ENCODE data around the gene BMPR1A. TPM values are rescaled to one million over a fixed set of nuclear protein-coding genes. Genes with fewer than 3 reads are reported as not detected.
"Not testable (repeated sequence)": the region's sequence is repeated elsewhere in the genome, so short reads cannot be mapped to it uniquely, and the experiment has no call there.

The BMPR1A gene
- polyA plus RNA-seq, 3 donors from 2014 or later = 0.99 to 3.3 (median 2.2) TPM

DNA sequence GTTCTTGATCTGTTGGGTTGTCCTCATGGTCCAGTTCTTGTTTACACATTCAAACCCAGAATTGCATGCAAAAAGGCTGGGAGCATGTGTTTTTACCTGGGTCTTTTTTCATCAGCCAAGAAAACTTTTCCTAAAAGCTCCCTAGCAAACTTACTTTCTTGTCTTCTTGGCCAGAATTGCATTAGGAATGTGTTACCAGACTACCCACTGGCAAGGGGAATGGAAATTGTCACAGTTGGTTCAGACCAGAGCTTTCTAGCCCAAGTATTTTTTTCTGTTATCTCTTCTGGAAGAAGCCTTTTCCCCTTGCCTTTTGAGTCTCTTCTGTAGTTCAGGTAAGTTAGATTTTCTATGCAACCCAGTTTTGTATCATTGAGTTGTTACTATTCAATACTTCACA is 77.5 kb downstream of the BMPR1A start:
- DNase-seq = no peak
- Mint-ChIP-seq H3K4me1 (peaks cover 17 to 25% of the 10 kb centered on the region in 2 donors), H3K4me3 (no peak overlapping the region), H3K36me3 (peaks cover 0 to 1% (median 0%) of the 10 kb centered on the region in 3 donors), H3K9me3 (no peaks in the 10 kb centered on the region), H3K27me3 (ENCODE audit: low read depth in 3 of 3) (no peaks in the 10 kb centered on the region), H3K27ac (no peak overlapping the region)

DNA sequence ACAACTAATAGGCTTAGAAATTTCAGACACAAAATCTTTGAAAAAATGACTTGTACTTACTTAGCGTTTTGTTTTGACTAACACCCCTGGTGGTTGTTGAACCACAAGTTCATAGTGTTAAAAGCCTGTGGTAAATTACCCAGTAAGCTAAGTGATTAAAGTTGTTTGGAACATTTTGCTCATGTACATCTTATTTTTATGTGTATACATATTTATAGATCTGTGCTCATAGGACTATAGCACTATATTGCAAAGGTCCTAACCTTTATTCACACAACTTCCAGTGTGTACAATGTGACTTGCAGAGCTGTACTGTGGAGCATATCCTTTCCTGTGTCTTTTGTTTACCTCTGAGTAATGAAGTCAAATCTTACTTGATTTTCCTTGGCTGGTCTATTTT is 79.6 kb downstream of the BMPR1A start:
- Mint-ChIP-seq H3K27ac (no peak overlapping the region), H3K9me3 (no peaks in the 10 kb centered on the region), H3K4me1 (peaks cover 17 to 25% of the 10 kb centered on the region in 2 donors), H3K27me3 (ENCODE audit: low read depth in 3 of 3) (no peaks in the 10 kb centered on the region), H3K36me3 (peaks cover 6 to 11% (median 7%) of the 10 kb centered on the region in 3 donors), H3K4me3 (peak overlapping the region in 2 of 5 donors; percentile 3 to 51)
- DNase-seq = peak; percentile 3 to 27 (median 24)

DNA sequence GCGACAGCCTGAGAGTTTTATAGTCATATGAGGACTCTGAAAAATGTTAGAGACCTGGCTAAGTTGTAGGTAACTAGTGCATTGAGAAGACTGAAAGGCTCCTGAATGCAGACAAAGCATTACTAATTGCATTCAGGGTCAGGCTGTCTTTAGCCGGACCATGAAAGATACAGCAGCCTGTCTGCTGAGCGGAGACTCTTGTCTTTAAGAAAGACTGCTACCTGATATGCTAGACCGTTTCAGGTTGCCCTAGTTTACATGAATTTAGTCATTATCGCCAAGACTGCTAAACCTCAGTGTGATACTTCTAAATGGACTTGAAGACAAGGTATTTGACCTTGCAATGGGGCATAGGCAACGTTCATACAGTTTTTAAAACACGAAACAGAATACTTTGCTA is 81.2 kb downstream of the BMPR1A start:
- no peaks in the 10 kb centered on the region for H3K27me3 Mint-ChIP-seq (ENCODE audit: low read depth in 3 of 3)
- H3K4me3 Mint-ChIP-seq = no peak overlapping the region
- peaks cover 6 to 13% (median 11%) of the 10 kb centered on the region in 3 donors for H3K36me3 Mint-ChIP-seq
- DNase-seq = no peak
- no peak overlapping the region for H3K27ac Mint-ChIP-seq
- no peaks in the 10 kb centered on the region for H3K9me3 Mint-ChIP-seq
- H3K4me1 Mint-ChIP-seq = peaks cover 17 to 25% of the 10 kb centered on the region in 2 donors

DNA sequence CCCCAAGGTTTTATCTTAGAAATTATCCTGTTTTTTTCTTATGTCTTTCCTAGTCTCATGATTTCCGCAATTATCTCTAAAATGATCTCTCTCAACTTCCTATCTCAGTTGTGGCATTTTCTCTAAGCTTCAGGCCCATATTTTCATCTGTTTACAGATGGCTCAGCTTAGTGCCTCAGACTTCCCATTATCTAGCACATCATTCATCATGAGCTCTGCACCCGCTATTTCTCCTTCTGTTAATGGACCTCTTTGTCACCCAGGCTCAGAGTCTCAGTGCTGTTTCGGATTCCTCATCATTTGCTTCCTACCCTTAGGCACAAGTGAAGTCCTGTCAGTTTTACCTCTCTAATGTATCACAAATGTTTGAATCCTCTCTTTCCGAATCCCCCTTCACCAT is 84.1 kb downstream of the BMPR1A start:
- H3K27me3 Mint-ChIP-seq (ENCODE audit: low read depth in 3 of 3) = no peaks in the 10 kb centered on the region
- no peak overlapping the region for H3K27ac Mint-ChIP-seq
- H3K36me3 Mint-ChIP-seq = peaks cover 15 to 20% (median 17%) of the 10 kb centered on the region in 3 donors
- DNase-seq = no peak
- H3K4me1 Mint-ChIP-seq = peaks cover 11 to 17% of the 10 kb centered on the region in 2 donors
- H3K4me3 Mint-ChIP-seq = no peak overlapping the region
- no peaks in the 10 kb centered on the region for H3K9me3 Mint-ChIP-seq

DNA sequence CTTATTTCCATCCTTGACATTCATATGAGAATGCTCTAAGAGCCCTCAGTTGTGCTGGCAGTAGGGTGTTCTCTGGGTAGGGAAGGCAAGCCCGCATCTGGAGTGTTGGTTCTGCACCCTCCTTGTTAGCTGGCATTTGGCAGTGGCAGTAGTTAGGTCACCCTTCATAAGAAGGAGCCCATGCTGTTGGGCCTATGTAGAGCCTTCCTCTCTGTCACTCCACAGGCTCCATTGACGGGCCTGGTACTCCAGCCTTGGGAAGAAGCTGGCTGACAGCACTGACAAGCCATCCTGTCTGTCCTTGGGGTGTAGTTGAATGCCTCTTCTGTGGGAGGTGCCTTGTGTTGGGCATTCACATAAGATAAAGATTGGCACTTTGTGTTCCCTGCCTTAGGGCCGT is 89.7 kb downstream of the BMPR1A start:
- H3K27ac Mint-ChIP-seq = no peak overlapping the region
- DNase-seq = no peak
- no peaks in the 10 kb centered on the region for H3K4me1 Mint-ChIP-seq
- H3K4me3 Mint-ChIP-seq = no peak overlapping the region
- no peaks in the 10 kb centered on the region for H3K27me3 Mint-ChIP-seq (ENCODE audit: low read depth in 3 of 3)
- H3K9me3 Mint-ChIP-seq = no peaks in the 10 kb centered on the region
- peaks cover 6 to 12% (median 9%) of the 10 kb centered on the region in 3 donors for H3K36me3 Mint-ChIP-seq

DNA sequence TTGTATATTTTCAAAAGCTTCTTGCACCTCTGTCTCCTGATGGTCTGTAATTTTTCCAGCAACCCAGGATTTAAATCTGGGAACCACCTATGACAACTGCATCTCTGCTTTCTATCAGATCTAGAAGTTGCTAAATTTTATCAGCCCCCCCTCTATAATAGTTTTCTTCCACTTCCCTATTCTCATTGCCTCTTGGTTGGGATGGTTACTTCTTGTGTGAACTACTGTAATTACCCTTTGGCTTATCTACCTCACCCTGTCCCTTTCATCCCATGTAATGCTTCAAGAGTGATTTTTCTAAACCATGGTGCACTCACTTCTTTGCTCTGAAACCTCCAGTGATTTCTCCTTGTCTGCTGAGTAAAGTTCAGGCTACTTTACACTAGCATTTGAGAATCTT is 92.3 kb downstream of the BMPR1A start:
- Mint-ChIP-seq H3K36me3 (peaks cover 9 to 16% (median 11%) of the 10 kb centered on the region in 3 donors), H3K9me3 (peaks cover 0 to 2% (median 0%) of the 10 kb centered on the region in 6 donors), H3K27ac (no peak overlapping the region), H3K4me3 (no peak overlapping the region), H3K27me3 (ENCODE audit: low read depth in 3 of 3) (no peaks in the 10 kb centered on the region), H3K4me1 (no peaks in the 10 kb centered on the region)
- no peak for DNase-seq

DNA sequence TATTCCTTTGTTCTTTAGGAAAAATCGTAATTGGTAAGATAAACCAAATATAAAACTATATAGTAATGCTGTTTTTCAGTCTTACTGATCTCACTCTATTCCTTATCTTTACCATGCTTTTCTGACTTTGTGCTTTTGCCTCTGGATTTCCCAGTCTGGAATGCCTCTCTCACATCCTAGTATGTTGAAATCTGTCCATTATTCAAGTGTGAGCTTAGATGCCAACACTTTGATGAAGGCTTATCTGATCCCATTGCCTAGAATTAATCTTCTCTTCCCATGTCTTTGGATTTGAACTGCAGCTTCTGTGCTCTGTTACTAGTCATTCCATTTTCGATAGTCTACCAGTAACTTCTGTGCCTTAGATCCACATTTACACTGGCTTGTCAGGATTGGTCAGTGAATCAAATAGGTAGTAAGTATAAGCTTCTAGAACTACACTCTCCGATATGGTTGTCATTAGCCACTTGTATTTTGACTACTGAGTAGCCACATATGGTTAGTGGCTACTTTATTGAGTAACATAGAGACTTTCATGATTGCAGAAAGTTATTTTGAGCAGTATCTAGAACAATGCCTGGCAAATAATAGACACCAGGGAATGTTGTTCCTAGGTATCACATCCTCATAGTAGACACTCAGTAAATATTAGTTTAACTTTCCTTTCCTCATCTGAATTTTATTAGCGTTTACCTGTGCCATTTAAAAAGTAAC is 92.9 kb downstream of the BMPR1A start:
- H3K27ac Mint-ChIP-seq = no peak overlapping the region
- DNase-seq = no peak
- H3K36me3 Mint-ChIP-seq = peaks cover 6 to 17% (median 10%) of the 10 kb centered on the region in 3 donors
- peaks cover 0 to 2% (median 0%) of the 10 kb centered on the region in 6 donors for H3K9me3 Mint-ChIP-seq
- no peaks in the 10 kb centered on the region for H3K4me1 Mint-ChIP-seq
- no peaks in the 10 kb centered on the region for H3K27me3 Mint-ChIP-seq (ENCODE audit: low read depth in 3 of 3)
- H3K4me3 Mint-ChIP-seq = no peak overlapping the region

DNA sequence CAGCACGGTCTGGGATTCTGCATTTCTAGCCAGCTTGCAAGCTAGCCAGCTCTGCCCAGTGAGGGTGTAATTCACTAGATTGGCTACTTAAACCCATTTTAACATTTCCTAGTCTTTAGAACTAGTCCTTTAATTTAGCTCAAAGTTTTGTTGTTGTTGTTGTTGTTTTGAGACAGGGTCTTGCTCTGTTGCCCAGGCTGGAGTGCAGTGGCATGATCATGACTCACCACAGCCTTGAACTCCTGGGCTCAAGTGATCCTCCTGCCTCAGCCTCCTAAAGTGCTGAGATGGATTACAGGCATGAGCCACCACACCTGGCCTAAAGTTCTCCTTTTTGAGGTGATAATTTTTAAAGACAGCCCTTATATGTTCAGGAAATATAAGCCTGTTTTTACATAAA is 94.1 kb downstream of the BMPR1A start:
- H3K36me3 Mint-ChIP-seq = peaks cover 6 to 20% (median 13%) of the 10 kb centered on the region in 3 donors
- H3K27ac Mint-ChIP-seq = no peak overlapping the region
- H3K9me3 Mint-ChIP-seq = peaks cover 0 to 2% (median 0%) of the 10 kb centered on the region in 6 donors
- no peaks in the 10 kb centered on the region for H3K4me1 Mint-ChIP-seq
- no peak overlapping the region for H3K4me3 Mint-ChIP-seq
- H3K27me3 Mint-ChIP-seq (ENCODE audit: low read depth in 3 of 3) = no peaks in the 10 kb centered on the region
- DNase-seq = no peak

DNA sequence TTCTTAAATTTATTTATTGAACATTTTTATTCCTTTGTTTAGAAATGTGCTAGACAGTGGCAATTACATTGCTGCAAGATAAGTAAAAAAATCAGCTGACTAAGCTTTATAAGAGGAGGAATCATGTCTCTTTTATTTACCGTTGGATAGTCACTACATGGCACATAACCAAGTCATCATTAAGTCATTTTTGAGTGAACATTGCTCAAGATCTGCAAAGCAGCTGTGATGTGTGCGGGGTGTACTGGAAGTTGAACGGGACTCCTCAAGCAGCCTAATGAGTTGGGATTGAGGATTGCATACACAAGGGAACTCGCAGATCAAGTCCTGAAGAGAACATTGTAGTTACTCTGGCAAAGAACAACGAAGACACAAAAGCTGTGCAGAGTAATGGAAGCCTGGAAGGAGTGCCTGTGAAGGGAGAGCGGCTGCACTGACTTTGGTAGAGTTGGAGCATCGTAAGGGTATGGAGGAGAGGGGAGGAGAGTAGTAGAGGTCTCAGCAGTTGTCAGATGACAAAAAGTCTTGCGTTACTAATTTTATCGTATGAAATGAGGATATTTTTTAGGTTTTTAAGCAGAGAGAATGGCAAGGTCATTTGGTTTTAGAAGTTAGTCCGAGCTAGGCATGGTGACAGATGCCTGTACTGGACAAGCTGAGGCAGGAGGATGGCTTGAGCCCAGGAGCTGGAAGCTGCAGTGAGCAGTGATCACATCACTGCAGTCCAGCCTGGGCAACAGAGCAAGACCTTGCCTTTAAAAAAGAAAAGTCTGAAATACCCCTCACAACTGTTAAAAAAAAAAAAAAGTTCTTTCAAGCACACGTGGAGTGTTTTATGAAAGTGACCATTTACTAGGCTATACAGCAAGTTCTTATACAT is 95.1 kb downstream of the BMPR1A start:
- no peak for DNase-seq
- no peaks in the 10 kb centered on the region for H3K4me1 Mint-ChIP-seq
- no peak overlapping the region for H3K27ac Mint-ChIP-seq
- H3K9me3 Mint-ChIP-seq = peaks cover 0 to 2% (median 0%) of the 10 kb centered on the region in 6 donors
- H3K4me3 Mint-ChIP-seq = no peak overlapping the region
- H3K36me3 Mint-ChIP-seq = peaks cover 6 to 24% (median 17%) of the 10 kb centered on the region in 3 donors
- H3K27me3 Mint-ChIP-seq (ENCODE audit: low read depth in 3 of 3) = no peaks in the 10 kb centered on the region

DNA sequence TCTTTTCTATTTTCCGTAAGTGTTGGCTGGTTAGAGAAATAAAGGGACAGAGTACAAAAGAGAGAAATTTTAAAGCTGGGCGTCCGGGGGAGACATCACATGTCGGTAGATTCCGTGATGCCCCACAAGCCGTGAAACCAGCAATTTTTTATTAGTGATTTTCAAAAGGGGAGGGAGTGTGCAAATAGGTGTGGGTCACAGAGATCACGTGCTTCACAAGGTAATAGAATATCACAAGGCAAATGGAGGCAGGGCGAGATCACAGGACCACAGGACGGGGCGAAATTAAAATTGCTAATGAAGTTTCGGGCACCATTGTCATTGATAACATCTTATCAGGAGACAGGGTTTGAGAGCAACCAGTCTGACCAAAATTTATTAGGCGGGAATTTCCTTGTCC is 97.2 kb downstream of the BMPR1A start:
- not testable (repeated sequence) for H3K27ac Mint-ChIP-seq; DNase-seq; H3K9me3 Mint-ChIP-seq; H3K27me3 Mint-ChIP-seq (ENCODE audit: low read depth in 3 of 3); H3K4me3 Mint-ChIP-seq; H3K4me1 Mint-ChIP-seq
- peaks cover 6 to 24% (median 17%) of the 10 kb centered on the region in 3 donors for H3K36me3 Mint-ChIP-seq

DNA sequence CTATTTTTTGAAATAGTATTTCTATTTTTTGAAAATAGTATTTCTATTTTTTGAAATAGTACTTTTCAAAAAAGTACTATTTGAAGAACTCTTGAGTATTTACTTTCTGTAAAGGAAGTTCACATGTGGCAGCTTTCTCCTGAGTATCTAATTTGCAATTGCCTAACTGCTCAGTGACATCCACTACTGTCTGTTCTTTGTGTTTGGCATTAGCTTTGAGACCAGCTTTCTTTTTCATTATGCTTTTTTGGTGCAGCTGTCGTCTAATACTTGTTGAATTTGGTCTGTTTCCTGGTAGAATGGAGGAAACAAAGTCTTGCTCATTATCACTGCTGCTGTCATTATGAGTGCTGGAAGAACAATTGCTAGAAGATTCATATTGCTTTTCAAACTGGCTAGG is 99.1 kb downstream of the BMPR1A start:
- no peak overlapping the region for H3K4me3 Mint-ChIP-seq
- peaks cover 0 to 2% (median 0%) of the 10 kb centered on the region in 6 donors for H3K9me3 Mint-ChIP-seq
- no peak for DNase-seq
- no peaks in the 10 kb centered on the region for H3K4me1 Mint-ChIP-seq
- H3K27ac Mint-ChIP-seq = no peak overlapping the region
- peaks cover 6 to 24% (median 17%) of the 10 kb centered on the region in 3 donors for H3K36me3 Mint-ChIP-seq
- no peaks in the 10 kb centered on the region for H3K27me3 Mint-ChIP-seq (ENCODE audit: low read depth in 3 of 3)

DNA sequence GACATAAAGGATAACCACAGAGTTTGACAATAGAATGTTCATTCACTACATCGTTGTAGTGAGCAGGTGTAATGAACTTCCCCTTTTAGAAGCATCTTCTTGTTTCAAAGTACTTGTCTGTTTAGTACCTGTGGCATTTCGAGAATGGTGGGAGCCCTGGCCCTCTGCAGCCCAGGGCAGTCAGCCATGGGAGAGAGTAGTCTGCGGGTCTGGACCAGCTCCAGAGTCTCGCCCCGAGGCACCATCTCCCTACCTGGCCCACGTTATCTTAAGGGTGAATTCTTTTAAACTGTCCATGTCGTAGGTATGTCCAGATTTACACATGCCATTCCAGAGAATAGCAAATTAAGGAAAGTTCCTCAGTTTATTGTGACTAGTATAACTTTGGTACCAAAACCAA is 99.7 kb downstream of the BMPR1A start:
- no peak overlapping the region for H3K4me3 Mint-ChIP-seq
- H3K4me1 Mint-ChIP-seq = no peaks in the 10 kb centered on the region
- no peak overlapping the region for H3K27ac Mint-ChIP-seq
- H3K9me3 Mint-ChIP-seq = peaks cover 0 to 2% (median 0%) of the 10 kb centered on the region in 6 donors
- no peaks in the 10 kb centered on the region for H3K27me3 Mint-ChIP-seq (ENCODE audit: low read depth in 3 of 3)
- no peak for DNase-seq
- peaks cover 6 to 23% (median 17%) of the 10 kb centered on the region in 3 donors for H3K36me3 Mint-ChIP-seq

DNA sequence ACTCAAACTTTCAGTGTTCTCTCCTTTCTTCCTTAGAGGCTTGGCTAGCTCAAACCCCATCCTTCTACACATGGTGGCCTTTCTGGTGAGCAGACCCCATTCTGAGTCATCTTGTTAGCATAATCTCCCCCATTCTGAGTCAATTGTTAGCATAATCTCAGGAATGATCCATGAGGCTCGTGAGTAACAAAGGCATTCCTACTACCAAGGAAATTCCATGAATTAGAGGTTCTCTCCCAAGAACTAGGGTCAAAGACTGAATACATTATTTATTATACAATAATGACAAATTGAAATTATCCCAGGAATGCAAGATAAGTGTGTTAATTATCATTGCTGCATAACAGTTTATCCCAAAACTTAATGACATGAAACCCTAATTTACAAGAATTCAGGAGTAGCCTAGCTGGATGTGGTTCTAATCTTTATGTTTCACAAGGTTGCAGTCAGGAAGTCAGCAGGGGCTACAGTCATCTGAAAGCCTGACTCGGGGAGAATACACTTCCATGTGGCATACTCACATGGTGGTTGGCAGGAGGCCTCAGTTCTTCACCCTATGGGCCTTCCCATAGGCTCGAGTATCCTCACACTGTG is 100.8 kb downstream of the BMPR1A start:
- Mint-ChIP-seq H3K4me3 (no peak overlapping the region), H3K9me3 (peaks cover 0 to 2% (median 0%) of the 10 kb centered on the region in 6 donors), H3K27me3 (ENCODE audit: low read depth in 3 of 3) (no peaks in the 10 kb centered on the region), H3K36me3 (peaks cover 0 to 17% (median 11%) of the 10 kb centered on the region in 3 donors), H3K27ac (no peak overlapping the region), H3K4me1 (no peaks in the 10 kb centered on the region)
- DNase-seq = no peak

DNA sequence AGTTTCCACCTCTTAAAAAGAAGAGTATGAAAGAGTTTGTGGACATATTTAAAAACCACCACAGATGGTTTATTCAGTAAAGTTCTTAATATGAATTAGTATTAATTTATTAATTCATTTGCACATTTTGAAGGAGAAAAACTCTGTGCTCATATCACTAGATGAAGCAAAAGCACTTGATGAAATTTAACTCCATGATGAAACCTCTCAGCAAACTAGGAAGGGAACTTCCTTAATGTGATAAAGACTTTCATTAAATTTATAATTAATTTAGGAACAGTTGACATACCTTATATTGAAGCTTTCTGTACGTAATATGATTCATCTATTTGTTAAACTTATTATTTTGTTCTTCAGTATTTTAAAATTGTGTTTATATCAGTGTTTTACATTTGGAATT is 101.6 kb downstream of the BMPR1A start:
- no peaks in the 10 kb centered on the region for H3K27me3 Mint-ChIP-seq (ENCODE audit: low read depth in 3 of 3)
- no peak overlapping the region for H3K4me3 Mint-ChIP-seq
- H3K4me1 Mint-ChIP-seq = no peaks in the 10 kb centered on the region
- peaks cover 0 to 2% (median 0%) of the 10 kb centered on the region in 6 donors for H3K9me3 Mint-ChIP-seq
- no peak overlapping the region for H3K27ac Mint-ChIP-seq
- peaks cover 0 to 14% (median 11%) of the 10 kb centered on the region in 3 donors for H3K36me3 Mint-ChIP-seq
- DNase-seq = no peak

Measured in immature natural killer cell (primary cell).